Vagina (tissue), 2 donors: ENCODE data around the gene ALX3.

Experiments used
- POLR2A ChIP-seq, 2 donors: fragments of 450-650 bp; IDR thresholded peaks; one replicate each; pipeline ENCODE4 v1.6.1; 2017; ENCODE audit warnings: antibody characterized with exemption in 2 of 2, mild to moderate bottlenecking in 2 of 2, moderate library complexity in 2 of 2
- POLR2AphosphoS5 ChIP-seq, 2 donors: sonication (generic); formaldehyde crosslinking; IDR thresholded peaks; one replicate each; pipeline ENCODE4 v1.9.0; 2017; ENCODE audit warnings: antibody characterized with exemption in 2 of 2, mild to moderate bottlenecking in 2 of 2, low read depth in 1 of 2; ENCODE audit not compliant: insufficient read depth in 1 of 2

DNA sequence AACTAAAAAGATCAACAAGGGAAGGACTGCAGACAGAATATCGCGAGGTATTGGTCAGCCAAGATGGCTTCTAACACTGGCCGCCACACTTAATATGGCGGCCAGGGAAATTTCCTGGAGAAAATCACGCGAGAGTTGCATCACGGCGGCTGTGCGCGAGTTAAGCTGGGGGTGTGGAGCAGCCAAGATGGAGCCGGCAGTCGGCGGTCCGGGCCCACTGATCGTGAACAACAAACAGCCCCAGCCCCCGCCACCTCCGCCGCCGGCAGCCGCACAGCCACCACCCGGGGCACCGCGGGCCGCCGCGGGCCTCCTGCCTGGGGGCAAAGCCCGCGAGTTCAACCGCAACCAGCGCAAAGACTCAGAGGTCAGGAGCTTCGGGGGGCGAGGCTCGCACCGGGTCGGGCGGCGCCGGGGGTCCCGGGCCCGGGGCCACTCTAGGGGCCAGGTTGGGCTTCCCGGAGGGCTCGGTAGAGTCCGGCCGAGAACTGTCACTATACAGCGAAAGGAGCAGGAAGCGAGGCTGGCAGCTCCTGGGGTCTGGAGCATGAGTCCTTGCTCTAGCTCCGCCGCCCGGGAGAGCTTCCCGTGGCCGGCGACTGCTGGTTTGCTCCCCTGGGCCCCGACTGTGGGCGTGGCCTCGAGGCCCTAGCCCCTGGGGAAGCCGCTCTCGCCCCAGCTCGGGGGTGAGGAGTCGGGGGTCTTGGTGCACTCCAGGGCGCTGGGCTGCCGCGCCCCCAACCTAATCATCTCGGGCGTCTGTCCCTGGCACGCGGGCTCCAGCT, 35.8 kb downstream of the ALX3 start, which contains the start of gene STRIP1:
- TF ChIP-seq POLR2AphosphoS5 (IDR thresholded peaks at IDR 0.05; ENCODE audit: insufficient read depth in 1 of 2, low read depth in 1 of 2) (peak; percentile 70 to 94), POLR2A (IDR thresholded peaks at IDR 0.05) (peak in 1 of 2 donors; percentile 37)
